ENCODE data around the gene RGS10.

Gene RGS10

GRCh38 chr10:119526621-119527592 is 15.6 kb downstream of the RGS10 start:
- no peak for DNase-seq (ENCODE audit: extremely low read depth, low read depth)
- no peak for TF ChIP-seq CTCF (IDR thresholded peaks at IDR 0.05; ENCODE audit: low read depth, low read length)

GRCh38 chr10:119526149-119526548 is 16.4 kb downstream of the RGS10 start:
- no peak for TF ChIP-seq CTCF (IDR thresholded peaks at IDR 0.05; ENCODE audit: low read depth, low read length)
- no peak for DNase-seq (ENCODE audit: extremely low read depth, low read depth)

- no peak for TF ChIP-seq CTCF (IDR thresholded peaks at IDR 0.05; ENCODE audit: low read depth, low read length)
- DNase-seq (ENCODE audit: extremely low read depth, low read depth), result no peak
These were observed 17.4 kb downstream of the RGS10 start for GRCh38 chr10:119525116-119525515.

- DNase-seq (ENCODE audit: extremely low read depth, low read depth), result no peak
- TF ChIP-seq CTCF (IDR thresholded peaks at IDR 0.05; ENCODE audit: low read depth, low read length), result no peak
These were observed 17.8 kb downstream of the RGS10 start for GRCh38 chr10:119524720-119525070.

GRCh38 chr10:119523895-119524719 is 18.4 kb downstream of the RGS10 start:
- DNase-seq (ENCODE audit: extremely low read depth, low read depth), result no peak
- no peak for TF ChIP-seq CTCF (IDR thresholded peaks at IDR 0.05; ENCODE audit: low read depth, low read length)

- no peak for DNase-seq (ENCODE audit: extremely low read depth, low read depth)
- TF ChIP-seq CTCF (IDR thresholded peaks at IDR 0.05; ENCODE audit: low read depth, low read length), result no peak
These were observed 19.6 kb downstream of the RGS10 start for GRCh38 chr10:119522747-119523426.
